Activated CD4-positive, alpha-beta T cell treated with anti-CD3 and anti-CD28 coated beads for 1 hour (primary cell): ENCODE measurements around the gene BRK1.
"Not testable (repeated sequence)": the region's sequence is repeated elsewhere in the genome, so short reads cannot be mapped to it uniquely, and the experiment has no call there.

Source experiments
- DNase-seq: peaks from one replicate; pipeline ENCODE4 v3.0.0-alpha.2; 2020

The BRK1 gene

GRCh38 chr3:10115326-10116137 lies at the start of gene BRK1:
Gene BRK1 (plus strand): TSS chr3:10115675. CDS start chr3:10115702, 27 bp downstream.
- peak; percentile 91 for DNase-seq

- not testable (repeated sequence) for DNase-seq
Measured at GRCh38 chr3:10070077-10070476, 45.4 kb upstream of the BRK1 start.

- DNase-seq = no peak
Measured at GRCh38 chr3:10074666-10075065, 40.8 kb upstream of the BRK1 start.

- DNase-seq = no peak
Measured at GRCh38 chr3:10081871-10082270, 33.6 kb upstream of the BRK1 start.

GRCh38 chr3:10085738-10086137 lies 29.7 kb upstream of the BRK1 start:
- DNase-seq = no peak

- DNase-seq = no peak
Measured at GRCh38 chr3:10088256-10088655, 27.2 kb upstream of the BRK1 start.

GRCh38 chr3:10090179-10090578 lies 25.3 kb upstream of the BRK1 start:
- no peak for DNase-seq

- not testable (repeated sequence) for DNase-seq
Measured at GRCh38 chr3:10090774-10091173, 24.7 kb upstream of the BRK1 start.

- not testable (repeated sequence) for DNase-seq
Measured at GRCh38 chr3:10091387-10091786, 24.1 kb upstream of the BRK1 start.

- no peak for DNase-seq
Measured at GRCh38 chr3:10093678-10094077, 21.8 kb upstream of the BRK1 start.

GRCh38 chr3:10099041-10099440 lies 16.4 kb upstream of the BRK1 start:
- DNase-seq = no peak

- DNase-seq = no peak
Measured at GRCh38 chr3:10106919-10107318, 8.6 kb upstream of the BRK1 start.

- no peak for DNase-seq
Measured at GRCh38 chr3:10108091-10108490, 7.4 kb upstream of the BRK1 start, which contains the start of gene FANCD2OS. Gene FANCD2OS (minus strand): TSS chr3:10108255. CDS start chr3:10104774, 3,481 bp downstream.

- no peak for DNase-seq
Measured at GRCh38 chr3:10116138-10116460, 624 bp downstream of the BRK1 start.

GRCh38 chr3:10116928-10117327 lies 1.5 kb downstream of the BRK1 start:
- no peak for DNase-seq

GRCh38 chr3:10119376-10119775 lies 3.9 kb downstream of the BRK1 start:
- DNase-seq = no peak

GRCh38 chr3:10121064-10121463 lies 5.6 kb downstream of the BRK1 start:
- DNase-seq = no peak

GRCh38 chr3:10122724-10123123 lies 7.2 kb downstream of the BRK1 start:
- DNase-seq = no peak

GRCh38 chr3:10135872-10136271 lies 20.4 kb downstream of the BRK1 start:
- not testable (repeated sequence) for DNase-seq

GRCh38 chr3:10136426-10137005 lies 21.0 kb downstream of the BRK1 start:
- no peak for DNase-seq

- DNase-seq = no peak
Measured at GRCh38 chr3:10137178-10137577, 21.7 kb downstream of the BRK1 start.

- DNase-seq = no peak
Measured at GRCh38 chr3:10140996-10141546, 25.6 kb downstream of the BRK1 start.

- DNase-seq = no peak
Measured at GRCh38 chr3:10142707-10143560, 27.5 kb downstream of the BRK1 start.
